OCI-LY7 (cell line): ENCODE results near the gene KIAA0586. TPM values are rescaled to one million over a fixed set of nuclear protein-coding genes. Genes with fewer than 3 reads are reported as not detected.

Source experiments
- BruUV-seq: library from RNA; stranded (reverse); fragments of 400-500 nt; replicated peaks from 2 replicates; lab custom pipeline; 2021; lab: Mats Ljungman, UMichigan
- CTCF ChIA-PET: fragments of 300-600 bp; sonication (Branson Sonifier 250); formaldehyde crosslinking; loops from one replicate; lab custom pipeline; 2022; ENCODE audit warnings: antibody characterized with exemption; ENCODE audit not compliant: unreplicated experiment; lab: Charles Lee
- POLR2A ChIA-PET: fragments of 300-600 bp; sonication (Branson Sonifier 250); formaldehyde crosslinking; loops from one replicate; lab custom pipeline; 2022; ENCODE audit warnings: antibody characterized with exemption; lab: Charles Lee
- DNase-seq: peaks from one replicate; pipeline ENCODE4 v3.0.0-alpha.2; 2015; ENCODE audit warnings: low spot score
- H2AFZ ChIP-seq: fragments of 200-600 bp; sonication (generic), shearing (Covaris generic); 2 replicates; pipeline ENCODE4 v1.6.1; 2014; ENCODE audit warnings: mild to moderate bottlenecking, antibody characterized with exemption, low read length, moderate library complexity
- H3K27ac ChIP-seq: fragments of 200-600 bp; sonication (generic); 2 replicates; pipeline ENCODE4 v1.5.1; 2014; ENCODE audit warnings: mixed run types, low read depth, mild to moderate bottlenecking, moderate library complexity, low read length, inconsistent platforms; ENCODE audit not compliant: poor library complexity, severe bottlenecking
- H3K36me3 ChIP-seq: fragments of 200-600 bp; sonication (generic); 2 replicates; pipeline ENCODE4 v1.6.1; 2014; ENCODE audit warnings: mild to moderate bottlenecking, antibody characterized with exemption, low read length, moderate library complexity, mixed read lengths; ENCODE audit not compliant: insufficient read depth
- H3K4me1 ChIP-seq: fragments of 200-600 bp; sonication (generic); 2 replicates; pipeline ENCODE4 v1.5.1; 2014; ENCODE audit warnings: mild to moderate bottlenecking, low read length; ENCODE audit not compliant: insufficient read depth, poor library complexity, severe bottlenecking
- H3K4me2 ChIP-seq: fragments of 200-600 bp; sonication (generic); 2 replicates; pipeline ENCODE4 v1.6.1; 2014; ENCODE audit warnings: mild to moderate bottlenecking, low read length
- H3K4me3 ChIP-seq: fragments of 200-600 bp; sonication (generic); 2 replicates; pipeline ENCODE4 v1.5.1; 2014; ENCODE audit warnings: mild to moderate bottlenecking, low read depth, low read length; ENCODE audit not compliant: poor library complexity, severe bottlenecking
- H3K79me2 ChIP-seq: fragments of 200-600 bp; sonication (generic); 2 replicates; pipeline ENCODE4 v1.6.1; 2016; ENCODE audit warnings: low read depth, mild to moderate bottlenecking, low read length, moderate library complexity, mixed read lengths; ENCODE audit not compliant: insufficient read depth
- H3K9me2 ChIP-seq: fragments of 200-600 bp; sonication (generic); 2 replicates; pipeline ENCODE4 v1.6.1; 2016; ENCODE audit warnings: mild to moderate bottlenecking, low read length, mixed read lengths; ENCODE audit not compliant: insufficient read depth
- H3K9me3 ChIP-seq: fragments of 200-600 bp; sonication (generic); 2 replicates; pipeline ENCODE4 v1.6.1; 2014; ENCODE audit warnings: mild to moderate bottlenecking, mixed run types, low read length, mixed read lengths
- H4K20me1 ChIP-seq: fragments of 200-600 bp; sonication (generic); 2 replicates; pipeline ENCODE4 v1.6.1; 2014; ENCODE audit warnings: mild to moderate bottlenecking, antibody characterized with exemption, low read length, moderate library complexity, mixed read lengths; ENCODE audit not compliant: insufficient read depth
- CTCF ChIP-seq: fragments of 200-600 bp; sonication (generic); conservative IDR thresholded peaks from 2 replicates; pipeline ENCODE4 v1.5.1; 2014; ENCODE audit warnings: mild to moderate bottlenecking, antibody characterized with exemption, low read length, moderate library complexity, mixed read lengths
- EZH2phosphoT487 ChIP-seq: fragments of 200-600 bp; sonication (generic); IDR thresholded peaks from 2 replicates; pipeline ENCODE4 v1.6.1; 2018; ENCODE audit warnings: low read depth, borderline replicate concordance, mild to moderate bottlenecking, mixed run types, antibody characterized with exemption, low read length, moderate library complexity, mixed read lengths
- intact Hi-C: fragments of 100-400 bp; cut with micrococcal nuclease; formaldehyde crosslinking; loops from one replicate; pipeline ENCODE4 v1.10.0; 2022; ENCODE audit not compliant: unreplicated experiment
- total RNA-seq, 2 experiments: library from RNA; depleted of rRNA in 1 of 2; stranded (reverse); fragments of >200 nt in 1 of 2; shearing (Covaris generic) in 1 of 2; gene quantifications; 2 replicates each; pipeline ENCODE4 v1.2.3, GENCODE V29; 2014 to 2022

The KIAA0586 gene
- total RNA-seq, 2 experiments from 2014 or later, result 20.5 to 41.7 TPM

GRCh38 chr14:58395562-58395811 is 32.0 kb upstream of the KIAA0586 start:
- ChIA-PET POLR2A (no interaction called here), CTCF (no interaction called here)
- Histone ChIP-seq H3K27ac (no peak overlapping the region), H4K20me1 (no peaks in the 10 kb centered on the region), H3K4me3 (no peak overlapping the region), H3K9me2 (no peaks in the 10 kb centered on the region), H3K9me3 (no peaks in the 10 kb centered on the region), H2AFZ (peak overlapping the region; percentile 76), H3K79me2 (no peaks in the 10 kb centered on the region), H3K36me3 (no peaks in the 10 kb centered on the region), H3K4me2 (peak overlapping the region; percentile 50; the same call in 1 of the 2 replicates), H3K4me1 (peaks cover 7% of the 10 kb centered on the region)
- BruUV-seq, result no TSS peak
- intact Hi-C loops, result no loop called here
- no peak for DNase-seq
- TF ChIP-seq CTCF (no peak), EZH2phosphoT487 (no peak)

DNA sequence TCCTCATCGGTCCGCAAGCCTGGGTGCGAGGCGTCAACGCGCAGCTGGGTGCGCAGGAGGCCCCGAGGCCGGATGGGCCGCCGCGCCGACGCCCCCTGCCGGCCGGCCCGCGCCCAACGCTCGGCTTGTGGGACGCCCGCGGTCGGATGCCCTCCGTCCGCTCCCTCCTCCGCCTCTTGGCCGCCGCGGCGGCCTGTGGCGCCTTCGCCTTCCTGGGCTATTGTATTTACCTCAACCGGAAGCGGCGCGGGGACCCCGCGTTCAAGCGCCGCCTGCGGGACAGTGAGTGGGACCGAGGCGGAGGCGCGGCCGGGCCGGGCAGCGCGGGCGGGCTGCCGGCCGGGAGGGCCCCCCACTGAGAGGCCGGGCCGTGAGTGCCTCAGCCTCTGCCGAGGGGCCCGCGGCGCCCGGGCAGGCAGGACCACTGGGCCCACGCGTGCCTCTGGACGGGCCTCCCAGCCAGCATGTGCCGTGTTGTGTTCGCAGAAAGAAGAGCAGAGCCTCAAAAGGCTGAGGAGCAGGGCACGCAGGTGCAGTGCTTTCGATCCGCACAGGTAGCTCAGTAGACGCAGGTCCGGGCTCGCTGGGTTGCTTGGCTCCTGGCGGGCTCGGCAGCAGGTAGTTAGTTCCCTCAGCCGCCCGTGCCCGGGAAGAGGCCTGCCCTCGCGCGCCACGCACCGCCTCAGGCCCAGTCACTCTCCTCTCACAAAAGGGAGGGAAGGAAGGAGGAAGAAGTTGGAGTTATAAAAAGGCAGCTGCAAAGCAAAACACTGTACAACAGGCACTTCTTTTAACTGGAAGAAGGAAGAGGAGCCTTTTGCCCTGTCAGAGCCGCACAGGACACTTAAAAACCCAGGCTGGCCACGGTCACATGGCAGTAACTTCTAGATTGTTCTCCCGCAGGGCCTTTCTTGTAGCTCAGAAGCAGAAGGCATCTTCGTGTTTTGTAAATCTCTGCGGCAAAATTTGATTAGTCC is 31.4 kb upstream of the KIAA0586 start, which contains the start of gene TOMM20L:
Gene TOMM20L, plus strand, starts transcription at position 119 of the 977 bp plus-strand sequence. Its CDS starts 28 bp downstream, at position 147.
- Histone ChIP-seq H3K4me1 (peaks cover 7% of the 10 kb centered on the region), H3K36me3 (no peaks in the 10 kb centered on the region), H3K79me2 (no peaks in the 10 kb centered on the region), H3K9me3 (no peaks in the 10 kb centered on the region), H3K27ac (no peak within 1 kb of the TSS), H3K4me3 (peak within 1 kb of the TSS; percentile 13), H2AFZ (peak within 1 kb of the TSS; percentile 76), H3K9me2 (no peaks in the 10 kb centered on the region), H3K4me2 (peak within 1 kb of the TSS; percentile 50; the same call in 1 of the 2 replicates), H4K20me1 (no peaks in the 10 kb centered on the region)
- no TSS peak for BruUV-seq
- DNase-seq, result peak; percentile 70
- POLR2A ChIA-PET, result no interaction called here
- intact Hi-C loops, result no loop called here
- peak; percentile 78 for TF ChIP-seq CTCF
- no peak for TF ChIP-seq EZH2phosphoT487
- CTCF ChIA-PET, result interaction anchor here (0.9 kb wide), 1 partner anchor 626 kb away, joined by 3 read pairs; no protein-coding TSS in a partner anchor

DNA sequence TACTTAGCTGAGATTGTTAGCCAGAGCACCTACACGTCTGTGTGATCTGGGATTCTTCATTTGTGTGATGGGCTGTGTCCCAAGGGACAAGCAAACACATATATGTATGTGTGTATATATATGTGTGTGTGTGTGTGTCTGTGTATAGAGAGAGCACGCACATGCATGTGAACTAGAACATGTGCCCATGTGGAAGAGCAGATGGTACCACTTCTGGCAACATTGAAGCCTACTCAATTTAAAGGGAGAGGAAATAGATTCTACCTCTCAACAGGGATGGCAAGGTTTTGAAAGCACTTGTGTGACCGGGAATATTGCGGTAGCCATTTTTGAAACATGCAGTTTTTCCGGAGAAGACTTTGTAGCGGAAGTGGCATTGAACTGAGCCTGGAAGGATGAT is 30.4 kb upstream of the KIAA0586 start:
- CTCF ChIA-PET, result no interaction called here
- Histone ChIP-seq H3K4me1 (peaks cover 7% of the 10 kb centered on the region), H3K79me2 (no peaks in the 10 kb centered on the region), H4K20me1 (no peaks in the 10 kb centered on the region), H3K36me3 (0 out of 2 replicates have a peak, but pooled peaks cover under 1% of the 10 kb centered on the region), H3K27ac (no peak overlapping the region), H3K4me3 (no peak overlapping the region), H3K4me2 (no peak overlapping the region), H3K9me2 (no peaks in the 10 kb centered on the region), H2AFZ (no peak overlapping the region), H3K9me3 (no peaks in the 10 kb centered on the region)
- intact Hi-C loops, result no loop called here
- POLR2A ChIA-PET, result no interaction called here
- no peak for DNase-seq
- BruUV-seq, result no TSS peak
- TF ChIP-seq CTCF (no peak), EZH2phosphoT487 (no peak)
